WTC11 (cell line): Measurements from ENCODE around the gene ATP4A. TPM values are rescaled to one million over a fixed set of nuclear protein-coding genes. Genes with fewer than 3 reads are reported as not detected.

ENCODE experiments used
- ATAC-seq: fragments of 200-7000 bp; cut with Tn5 transposase; 2 replicates; pipeline ENCODE4 v1.10.0; 2021; ENCODE audit warnings: mild to moderate bottlenecking, moderate library complexity
- CTCF ChIA-PET: fragments of 300-600 bp; sonication (Branson Sonifier 250); formaldehyde crosslinking; loops from one replicate; lab custom pipeline; 2021; ENCODE audit warnings: antibody characterized with exemption; lab: Charles Lee
- POLR2A ChIA-PET: fragments of 350-600 bp; sonication (Branson Sonifier 250); formaldehyde crosslinking; loops from one replicate; lab custom pipeline; 2021; ENCODE audit warnings: antibody characterized with exemption; lab: Charles Lee
- DNase-seq: peaks from one replicate; pipeline ENCODE4 v3.0.0; 2021; ENCODE audit warnings: low spot score
- H3K27ac Mint-ChIP-seq: 2 replicates; pipeline ENCODE4 v1.8.0; 2021; ENCODE audit warnings: mixed read lengths
- H3K27me3 Mint-ChIP-seq: 2 replicates; pipeline ENCODE4 v1.8.0; 2021; ENCODE audit warnings: low read depth, mild to moderate bottlenecking, moderate library complexity, mixed read lengths
- H3K36me3 Mint-ChIP-seq: 2 replicates; pipeline ENCODE4 v1.8.0; 2021; ENCODE audit warnings: mixed read lengths
- H3K4me1 Mint-ChIP-seq: 2 replicates; pipeline ENCODE4 v1.8.0; 2022; ENCODE audit warnings: mixed read lengths
- H3K4me3 Mint-ChIP-seq: 2 replicates; pipeline ENCODE4 v1.8.0; 2021; ENCODE audit warnings: mild to moderate bottlenecking, moderate library complexity, mixed read lengths
- H3K9me3 Mint-ChIP-seq: 2 replicates; pipeline ENCODE4 v1.8.0; 2021; ENCODE audit warnings: mixed read lengths
- CREB1 ChIP-seq: sonication (generic); formaldehyde crosslinking; IDR thresholded peaks from 2 replicates; pipeline ENCODE4 v1.8.0; 2023; ENCODE audit warnings: mild to moderate bottlenecking, missing genetic modification reagents
- ELF4 ChIP-seq: sonication (generic); formaldehyde crosslinking; IDR thresholded peaks from 2 replicates; pipeline ENCODE4 v1.8.1; 2022; ENCODE audit warnings: low read depth, mild to moderate bottlenecking, moderate library complexity, missing genetic modification reagents
- FOXP1 ChIP-seq: sonication (generic); formaldehyde crosslinking; IDR thresholded peaks from 2 replicates; pipeline ENCODE4 v1.8.0; 2022; ENCODE audit warnings: missing genetic modification reagents, mild to moderate bottlenecking, moderate library complexity, borderline replicate concordance
- NFATC4 ChIP-seq: fragments of 250-450 bp; sonication (Bioruptor Pico); IDR thresholded peaks from 2 replicates; pipeline ENCODE4 v1.9.0; 2021; ENCODE audit warnings: mild to moderate bottlenecking
- SMAD4 ChIP-seq: sonication (generic); formaldehyde crosslinking; IDR thresholded peaks from 2 replicates; pipeline ENCODE4 v1.8.0; 2022; ENCODE audit warnings: mild to moderate bottlenecking, missing genetic modification reagents
- SP1 ChIP-seq: sonication (generic); formaldehyde crosslinking; conservative IDR thresholded peaks from 2 replicates; pipeline ENCODE4 v1.8.1; 2022; ENCODE audit warnings: missing genetic modification reagents
- TCF7 ChIP-seq: sonication (generic); formaldehyde crosslinking; IDR thresholded peaks from 2 replicates; pipeline ENCODE4 v1.8.0; 2022; ENCODE audit warnings: mild to moderate bottlenecking, low read depth, missing genetic modification reagents, moderate library complexity
- ZBTB21 ChIP-seq: sonication (generic); formaldehyde crosslinking; IDR thresholded peaks from 2 replicates; pipeline ENCODE4 v1.8.1; 2023; ENCODE audit warnings: mild to moderate bottlenecking, missing genetic modification reagents, borderline replicate concordance
- ZNF121 ChIP-seq: sonication (generic); formaldehyde crosslinking; IDR thresholded peaks from 2 replicates; pipeline ENCODE4 v1.8.0; 2023; ENCODE audit warnings: missing genetic modification reagents
- ZNF263 ChIP-seq: sonication (generic); formaldehyde crosslinking; IDR thresholded peaks from 2 replicates; pipeline ENCODE4 v1.8.1; 2022; ENCODE audit warnings: low read depth, mild to moderate bottlenecking, moderate library complexity, missing genetic modification reagents
- ZNF396 ChIP-seq: fragments of 250-450 bp; sonication (Bioruptor Pico); IDR thresholded peaks from 2 replicates; pipeline ENCODE4 v1.8.0; 2021; ENCODE audit warnings: mild to moderate bottlenecking, moderate library complexity, borderline replicate concordance
- ZNF416 ChIP-seq: fragments of 250-450 bp; sonication (Bioruptor Pico); IDR thresholded peaks from 2 replicates; pipeline ENCODE4 v1.9.0; 2021; ENCODE audit warnings: mild to moderate bottlenecking, inconsistent platforms
- ZNF423 ChIP-seq: fragments of 250-450 bp; sonication (Bioruptor Pico); IDR thresholded peaks from 2 replicates; pipeline ENCODE4 v2.1.2; 2022; ENCODE audit warnings: mild to moderate bottlenecking, moderate library complexity
- total RNA-seq: library from RNA; stranded (reverse); gene quantifications from 3 replicates; pipeline ENCODE4 v1.2.3, GENCODE V29; 2021
- TF ChIP-seq, protein P1 (sequence below): fragments of 200-600 bp; IDR thresholded peaks from 2 replicates; pipeline ENCODE4 v1.8.0; 2022; ENCODE audit warnings: antibody characterized with exemption
- TF ChIP-seq, protein P2 (sequence below): sonication (generic); formaldehyde crosslinking; IDR thresholded peaks from 2 replicates; pipeline ENCODE4 v1.8.0; 2023; ENCODE audit warnings: mild to moderate bottlenecking, missing genetic modification reagents
- TF ChIP-seq, protein P3 (sequence below): fragments of 250-450 bp; sonication (Bioruptor Pico); IDR thresholded peaks from 2 replicates; pipeline ENCODE4 v2.1.2; 2022; ENCODE audit warnings: mild to moderate bottlenecking, moderate library complexity
- TF ChIP-seq, protein P4 (sequence below): sonication (generic); formaldehyde crosslinking; conservative IDR thresholded peaks from 2 replicates; pipeline ENCODE4 v1.8.1; 2022; ENCODE audit warnings: mild to moderate bottlenecking, missing genetic modification reagents
- TF ChIP-seq, protein P5 (sequence below): sonication (generic); formaldehyde crosslinking; IDR thresholded peaks from 2 replicates; pipeline ENCODE4 v1.8.0; 2022; ENCODE audit warnings: missing genetic modification reagents
- TF ChIP-seq, protein P6 (sequence below): sonication (generic); formaldehyde crosslinking; IDR thresholded peaks from 2 replicates; pipeline ENCODE4 v1.8.1; 2022; ENCODE audit warnings: low read depth, mild to moderate bottlenecking, moderate library complexity, missing genetic modification reagents, borderline replicate concordance

Gene ATP4A
- total RNA-seq, 1 experiment from 2014 or later, result 0.59 TPM

DNA sequence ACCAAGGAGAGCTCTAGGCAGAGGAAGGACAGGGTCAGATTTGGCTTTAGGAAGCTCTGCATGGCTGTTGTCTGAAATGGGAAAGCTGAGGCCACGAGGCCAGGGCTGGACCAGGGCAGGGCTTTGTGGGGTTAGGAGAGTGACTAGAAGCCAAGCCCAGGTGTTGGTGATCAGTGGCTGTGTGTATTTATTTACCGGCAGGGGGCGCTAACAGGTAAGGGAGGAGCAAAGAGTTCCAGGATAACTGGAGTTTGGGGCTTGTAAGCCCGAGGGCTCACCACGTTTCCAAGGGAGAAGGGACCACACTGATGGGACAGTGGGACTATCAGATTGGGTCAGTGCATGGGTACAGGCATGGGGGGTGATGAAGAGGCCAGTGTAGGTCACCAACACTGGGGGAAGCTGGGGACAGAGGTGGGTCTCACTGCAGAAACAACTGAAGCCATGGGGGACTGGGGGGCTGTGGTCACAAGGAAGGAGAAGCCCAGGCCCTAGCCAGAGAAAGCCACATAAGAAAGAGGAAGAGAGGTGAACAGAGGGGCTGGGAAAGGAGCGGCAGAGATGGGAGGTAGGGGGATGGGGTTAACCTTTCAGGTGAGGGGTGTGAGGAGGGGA, 14.2 kb downstream of the ATP4A start:
- H3K4me3 Mint-ChIP-seq, result no peak overlapping the region
- H3K4me1 Mint-ChIP-seq, result peaks cover 18% of the 10 kb centered on the region
- DNase-seq (peak; percentile 69), ATAC-seq (peak; percentile 70)
- CTCF ChIA-PET, result interaction anchor here (0.6 to 2.2 kb wide), 18 partner anchors 9 to 153 kb away, joined by 3 to 29 read pairs (median 4); partner anchors contain the start of genes COX6B1, DMKN and HAUS5
- POLR2A ChIA-PET, result interaction anchor here (1.6 kb wide), 1 partner anchor 38 kb away, joined by 4 read pairs; no protein-coding TSS in a partner anchor
- TF ChIP-seq, protein P1, sequence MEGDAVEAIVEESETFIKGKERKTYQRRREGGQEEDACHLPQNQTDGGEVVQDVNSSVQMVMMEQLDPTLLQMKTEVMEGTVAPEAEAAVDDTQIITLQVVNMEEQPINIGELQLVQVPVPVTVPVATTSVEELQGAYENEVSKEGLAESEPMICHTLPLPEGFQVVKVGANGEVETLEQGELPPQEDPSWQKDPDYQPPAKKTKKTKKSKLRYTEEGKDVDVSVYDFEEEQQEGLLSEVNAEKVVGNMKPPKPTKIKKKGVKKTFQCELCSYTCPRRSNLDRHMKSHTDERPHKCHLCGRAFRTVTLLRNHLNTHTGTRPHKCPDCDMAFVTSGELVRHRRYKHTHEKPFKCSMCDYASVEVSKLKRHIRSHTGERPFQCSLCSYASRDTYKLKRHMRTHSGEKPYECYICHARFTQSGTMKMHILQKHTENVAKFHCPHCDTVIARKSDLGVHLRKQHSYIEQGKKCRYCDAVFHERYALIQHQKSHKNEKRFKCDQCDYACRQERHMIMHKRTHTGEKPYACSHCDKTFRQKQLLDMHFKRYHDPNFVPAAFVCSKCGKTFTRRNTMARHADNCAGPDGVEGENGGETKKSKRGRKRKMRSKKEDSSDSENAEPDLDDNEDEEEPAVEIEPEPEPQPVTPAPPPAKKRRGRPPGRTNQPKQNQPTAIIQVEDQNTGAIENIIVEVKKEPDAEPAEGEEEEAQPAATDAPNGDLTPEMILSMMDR, result peak; percentile 68
- TF ChIP-seq ZBTB21, result no peak
- TF ChIP-seq, all 79 proteins: peak for 1
- H3K9me3 Mint-ChIP-seq, result no peaks in the 10 kb centered on the region
- peaks cover 10% of the 10 kb centered on the region; the same call in 1 of the 2 replicates for H3K36me3 Mint-ChIP-seq
- H3K27me3 Mint-ChIP-seq, result no peaks in the 10 kb centered on the region; the same call in 1 of the 2 replicates
- H3K27ac Mint-ChIP-seq, result peak overlapping the region; percentile 38

DNA sequence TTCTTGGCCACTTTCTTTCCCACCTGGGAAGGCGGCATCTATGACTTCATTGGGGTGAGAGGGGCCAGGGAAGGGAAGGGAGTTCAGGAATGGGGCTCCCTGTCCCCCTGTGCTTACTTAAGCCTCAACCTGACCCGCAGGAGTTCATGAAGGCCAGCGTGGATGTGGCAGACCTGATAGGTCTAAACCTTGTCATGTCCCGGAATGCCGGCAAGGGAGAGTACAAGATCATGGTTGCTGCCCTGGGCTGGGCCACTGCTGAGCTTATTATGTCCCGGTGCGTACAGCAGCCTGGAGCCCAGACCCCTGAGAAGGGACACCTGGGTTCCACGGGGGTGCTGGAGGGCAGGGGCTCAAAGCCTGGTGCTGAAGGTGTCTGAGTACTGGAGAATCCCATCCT, 16.9 kb downstream of the ATP4A start:
- Mint-ChIP-seq H3K9me3 (no peaks in the 10 kb centered on the region), H3K4me3 (peak overlapping the region; percentile 92), H3K4me1 (peaks cover 23% of the 10 kb centered on the region), H3K27me3 (no peaks in the 10 kb centered on the region), H3K27ac (no peak overlapping the region), H3K36me3 (peaks cover 21% of the 10 kb centered on the region; the same call in 1 of the 2 replicates)
- CTCF ChIA-PET, result interaction anchor here (0.9 kb wide), 1 partner anchor 36 kb away, joined by 6 read pairs; no protein-coding TSS in a partner anchor
- ATAC-seq (no peak), DNase-seq (no peak)
- POLR2A ChIA-PET, result interaction anchor here (0.7 kb wide), 1 partner anchor 36 kb away, joined by 3 read pairs; no protein-coding TSS in a partner anchor
- TF ChIP-seq FOXP1 (CRISPR knock-in tag), result no peak
- TF ChIP-seq CREB1, result no peak
- TF ChIP-seq, protein P1, result no peak
- TF ChIP-seq, protein P2, sequence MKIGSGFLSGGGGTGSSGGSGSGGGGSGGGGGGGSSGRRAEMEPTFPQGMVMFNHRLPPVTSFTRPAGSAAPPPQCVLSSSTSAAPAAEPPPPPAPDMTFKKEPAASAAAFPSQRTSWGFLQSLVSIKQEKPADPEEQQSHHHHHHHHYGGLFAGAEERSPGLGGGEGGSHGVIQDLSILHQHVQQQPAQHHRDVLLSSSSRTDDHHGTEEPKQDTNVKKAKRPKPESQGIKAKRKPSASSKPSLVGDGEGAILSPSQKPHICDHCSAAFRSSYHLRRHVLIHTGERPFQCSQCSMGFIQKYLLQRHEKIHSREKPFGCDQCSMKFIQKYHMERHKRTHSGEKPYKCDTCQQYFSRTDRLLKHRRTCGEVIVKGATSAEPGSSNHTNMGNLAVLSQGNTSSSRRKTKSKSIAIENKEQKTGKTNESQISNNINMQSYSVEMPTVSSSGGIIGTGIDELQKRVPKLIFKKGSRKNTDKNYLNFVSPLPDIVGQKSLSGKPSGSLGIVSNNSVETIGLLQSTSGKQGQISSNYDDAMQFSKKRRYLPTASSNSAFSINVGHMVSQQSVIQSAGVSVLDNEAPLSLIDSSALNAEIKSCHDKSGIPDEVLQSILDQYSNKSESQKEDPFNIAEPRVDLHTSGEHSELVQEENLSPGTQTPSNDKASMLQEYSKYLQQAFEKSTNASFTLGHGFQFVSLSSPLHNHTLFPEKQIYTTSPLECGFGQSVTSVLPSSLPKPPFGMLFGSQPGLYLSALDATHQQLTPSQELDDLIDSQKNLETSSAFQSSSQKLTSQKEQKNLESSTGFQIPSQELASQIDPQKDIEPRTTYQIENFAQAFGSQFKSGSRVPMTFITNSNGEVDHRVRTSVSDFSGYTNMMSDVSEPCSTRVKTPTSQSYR (CRISPR knock-in tag), result no peak
- TF ChIP-seq ZNF416, result no peak
- TF ChIP-seq, protein P3, sequence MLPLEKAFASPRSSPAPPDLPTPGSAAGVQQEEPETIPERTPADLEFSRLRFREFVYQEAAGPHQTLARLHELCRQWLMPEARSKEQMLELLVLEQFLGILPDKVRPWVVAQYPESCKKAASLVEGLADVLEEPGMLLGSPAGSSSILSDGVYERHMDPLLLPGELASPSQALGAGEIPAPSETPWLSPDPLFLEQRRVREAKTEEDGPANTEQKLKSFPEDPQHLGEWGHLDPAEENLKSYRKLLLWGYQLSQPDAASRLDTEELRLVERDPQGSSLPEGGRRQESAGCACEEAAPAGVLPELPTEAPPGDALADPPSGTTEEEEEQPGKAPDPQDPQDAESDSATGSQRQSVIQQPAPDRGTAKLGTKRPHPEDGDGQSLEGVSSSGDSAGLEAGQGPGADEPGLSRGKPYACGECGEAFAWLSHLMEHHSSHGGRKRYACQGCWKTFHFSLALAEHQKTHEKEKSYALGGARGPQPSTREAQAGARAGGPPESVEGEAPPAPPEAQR (CRISPR knock-in tag), result no peak
- no peak for TF ChIP-seq ZNF121
- no peak for TF ChIP-seq SP1 (CRISPR knock-in tag)
- TF ChIP-seq NFATC4 (CRISPR knock-in tag), result no peak
- TF ChIP-seq ZNF423, result no peak
- TF ChIP-seq, protein P4, sequence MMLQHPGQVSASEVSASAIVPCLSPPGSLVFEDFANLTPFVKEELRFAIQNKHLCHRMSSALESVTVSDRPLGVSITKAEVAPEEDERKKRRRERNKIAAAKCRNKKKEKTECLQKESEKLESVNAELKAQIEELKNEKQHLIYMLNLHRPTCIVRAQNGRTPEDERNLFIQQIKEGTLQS (CRISPR knock-in tag), result no peak
- no peak for TF ChIP-seq TCF7 (CRISPR knock-in tag)
- no peak for TF ChIP-seq ZNF396 (CRISPR knock-in tag)
- no peak for TF ChIP-seq ZNF263 (CRISPR knock-in tag)
- TF ChIP-seq, protein P5, sequence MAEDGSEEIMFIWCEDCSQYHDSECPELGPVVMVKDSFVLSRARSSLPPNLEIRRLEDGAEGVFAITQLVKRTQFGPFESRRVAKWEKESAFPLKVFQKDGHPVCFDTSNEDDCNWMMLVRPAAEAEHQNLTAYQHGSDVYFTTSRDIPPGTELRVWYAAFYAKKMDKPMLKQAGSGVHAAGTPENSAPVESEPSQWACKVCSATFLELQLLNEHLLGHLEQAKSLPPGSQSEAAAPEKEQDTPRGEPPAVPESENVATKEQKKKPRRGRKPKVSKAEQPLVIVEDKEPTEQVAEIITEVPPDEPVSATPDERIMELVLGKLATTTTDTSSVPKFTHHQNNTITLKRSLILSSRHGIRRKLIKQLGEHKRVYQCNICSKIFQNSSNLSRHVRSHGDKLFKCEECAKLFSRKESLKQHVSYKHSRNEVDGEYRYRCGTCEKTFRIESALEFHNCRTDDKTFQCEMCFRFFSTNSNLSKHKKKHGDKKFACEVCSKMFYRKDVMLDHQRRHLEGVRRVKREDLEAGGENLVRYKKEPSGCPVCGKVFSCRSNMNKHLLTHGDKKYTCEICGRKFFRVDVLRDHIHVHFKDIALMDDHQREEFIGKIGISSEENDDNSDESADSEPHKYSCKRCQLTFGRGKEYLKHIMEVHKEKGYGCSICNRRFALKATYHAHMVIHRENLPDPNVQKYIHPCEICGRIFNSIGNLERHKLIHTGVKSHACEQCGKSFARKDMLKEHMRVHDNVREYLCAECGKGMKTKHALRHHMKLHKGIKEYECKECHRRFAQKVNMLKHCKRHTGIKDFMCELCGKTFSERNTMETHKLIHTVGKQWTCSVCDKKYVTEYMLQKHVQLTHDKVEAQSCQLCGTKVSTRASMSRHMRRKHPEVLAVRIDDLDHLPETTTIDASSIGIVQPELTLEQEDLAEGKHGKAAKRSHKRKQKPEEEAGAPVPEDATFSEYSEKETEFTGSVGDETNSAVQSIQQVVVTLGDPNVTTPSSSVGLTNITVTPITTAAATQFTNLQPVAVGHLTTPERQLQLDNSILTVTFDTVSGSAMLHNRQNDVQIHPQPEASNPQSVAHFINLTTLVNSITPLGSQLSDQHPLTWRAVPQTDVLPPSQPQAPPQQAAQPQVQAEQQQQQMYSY (CRISPR knock-in tag), result no peak
- TF ChIP-seq SMAD4 (CRISPR knock-in tag), result no peak
- TF ChIP-seq ELF4 (CRISPR knock-in tag), result no peak
- TF ChIP-seq, protein P6, sequence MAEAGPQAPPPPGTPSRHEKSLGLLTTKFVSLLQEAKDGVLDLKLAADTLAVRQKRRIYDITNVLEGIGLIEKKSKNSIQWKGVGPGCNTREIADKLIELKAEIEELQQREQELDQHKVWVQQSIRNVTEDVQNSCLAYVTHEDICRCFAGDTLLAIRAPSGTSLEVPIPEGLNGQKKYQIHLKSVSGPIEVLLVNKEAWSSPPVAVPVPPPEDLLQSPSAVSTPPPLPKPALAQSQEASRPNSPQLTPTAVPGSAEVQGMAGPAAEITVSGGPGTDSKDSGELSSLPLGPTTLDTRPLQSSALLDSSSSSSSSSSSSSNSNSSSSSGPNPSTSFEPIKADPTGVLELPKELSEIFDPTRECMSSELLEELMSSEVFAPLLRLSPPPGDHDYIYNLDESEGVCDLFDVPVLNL (CRISPR knock-in tag), result no peak
